Neuronal stem cell (in vitro differentiated cells): ENCODE measurements around the gene GSX2.
"Not testable (repeated sequence)": the region's sequence is repeated elsewhere in the genome, so short reads cannot be mapped to it uniquely, and the experiment has no call there.

Source experiments
- DNase-seq: peaks from one replicate; pipeline ENCODE4 v3.0.0-alpha.2; 2013; ENCODE audit warnings: low spot score
- H2AFZ ChIP-seq: one replicate; pipeline ENCODE4 v1.6.1; 2013; ENCODE audit warnings: mild to moderate bottlenecking, low read length, inconsistent platforms
- H2AK5ac ChIP-seq: 2 replicates; pipeline ENCODE4 v1.6.1; 2013; ENCODE audit warnings: low read depth, mild to moderate bottlenecking, inconsistent platforms, low read length, moderate library complexity, mixed read lengths
- H2BK120ac ChIP-seq: 2 replicates; pipeline ENCODE4 v1.6.1; 2013; ENCODE audit warnings: low read depth, mild to moderate bottlenecking, inconsistent platforms, low read length, moderate library complexity, mixed read lengths
- H2BK12ac ChIP-seq: one replicate; pipeline ENCODE4 v1.6.1; 2013; ENCODE audit warnings: low read length, inconsistent platforms
- H2BK15ac ChIP-seq: 2 replicates; pipeline ENCODE4 v1.6.1; 2013; ENCODE audit warnings: mild to moderate bottlenecking, low read length, inconsistent platforms, mixed read lengths
- H2BK5ac ChIP-seq: one replicate; pipeline ENCODE4 v1.6.1; 2013; ENCODE audit warnings: inconsistent platforms, mild to moderate bottlenecking, low read length, moderate library complexity
- H3K14ac ChIP-seq: one replicate; pipeline ENCODE4 v1.6.1; 2013; ENCODE audit warnings: low read length, inconsistent platforms
- H3K18ac ChIP-seq: 2 replicates; pipeline ENCODE4 v1.6.1; 2013; ENCODE audit warnings: low read length, inconsistent platforms
- H3K23ac ChIP-seq: 2 replicates; pipeline ENCODE4 v1.6.1; 2013; ENCODE audit warnings: low read depth, mild to moderate bottlenecking, mixed read lengths, low read length, inconsistent platforms; ENCODE audit not compliant: poor library complexity
- H3K27ac ChIP-seq: replicated peaks from 3 replicates; pipeline ENCODE4 v1.5.1; 2013; ENCODE audit warnings: low read length, inconsistent platforms
- H3K27me3 ChIP-seq, 3 experiments: 2 replicates each; pipeline ENCODE4 v1.6.1; 2013; ENCODE audit warnings: low read length in 3 of 3, mild to moderate bottlenecking in 2 of 3, inconsistent platforms in 1 of 3, low read depth in 1 of 3, mixed read lengths in 1 of 3, moderate library complexity in 1 of 3; ENCODE audit not compliant: control insufficient read depth in 3 of 3, insufficient read depth in 3 of 3
- H3K36me3 ChIP-seq, 2 donors: replicated peaks in 1 of 2; 2 replicates each; pipeline ENCODE4 v1.6.1; 2013; ENCODE audit warnings: low read length in 2 of 2; ENCODE audit not compliant: control insufficient read depth in 2 of 2, insufficient read depth in 2 of 2
- H3K4ac ChIP-seq: 2 replicates; pipeline ENCODE4 v1.6.1; 2013; ENCODE audit warnings: inconsistent platforms, mild to moderate bottlenecking, low read length, moderate library complexity
- H3K4me1 ChIP-seq, 2 donors: 1 replicate in 1 of 2; 2 replicates in 1 of 2; pipeline ENCODE4 v1.6.1; 2013; ENCODE audit warnings: low read length in 2 of 2, low read depth in 1 of 2; ENCODE audit not compliant: control insufficient read depth in 2 of 2, insufficient read depth in 1 of 2
- H3K4me2 ChIP-seq: one replicate; pipeline ENCODE4 v1.6.1; 2013; ENCODE audit warnings: mild to moderate bottlenecking, low read length, inconsistent platforms; ENCODE audit not compliant: insufficient read depth, poor library complexity, severe bottlenecking
- H3K4me3 ChIP-seq, 2 donors: 2 replicates each; pipeline ENCODE4 v1.5.1; 2013; ENCODE audit warnings: low read length in 2 of 2, mild to moderate bottlenecking in 2 of 2, inconsistent platforms in 1 of 2, moderate library complexity in 1 of 2
- H3K79me1 ChIP-seq: one replicate; pipeline ENCODE4 v1.6.1; 2013; ENCODE audit warnings: low read depth, mild to moderate bottlenecking, inconsistent platforms, low read length, moderate library complexity
- H3K9ac ChIP-seq: one replicate; pipeline ENCODE4 v1.6.1; 2013; ENCODE audit warnings: mild to moderate bottlenecking, low read depth, low read length, inconsistent platforms; ENCODE audit not compliant: poor library complexity
- H3K9me3 ChIP-seq, 2 donors: replicated peaks in 1 of 2; 2 replicates each; pipeline versions ENCODE3 to v1.6.1; 2013; ENCODE audit warnings: low read length in 2 of 2, mild to moderate bottlenecking in 2 of 2, inconsistent platforms in 1 of 2, low read depth in 1 of 2, mixed read lengths in 1 of 2, moderate library complexity in 1 of 2; ENCODE audit not compliant: control insufficient read depth in 2 of 2, insufficient read depth in 1 of 2
- H4K8ac ChIP-seq: one replicate; pipeline ENCODE4 v1.6.1; 2013; ENCODE audit warnings: low read depth, mild to moderate bottlenecking, inconsistent platforms, low read length, moderate library complexity
- H4K91ac ChIP-seq: one replicate; pipeline ENCODE4 v1.6.1; 2013; ENCODE audit warnings: low read length, low read depth, mild to moderate bottlenecking, inconsistent platforms; ENCODE audit not compliant: poor library complexity
- WGBS, 2 donors: extraction: QIAGEN DNeasy Blood & Tissue Kit; methylation state at CpG; one replicate each; pipeline ENCODE4 v1.1.7; 2013; ENCODE audit warnings: missing lambda C conversion rate in 2 of 2, mixed read lengths in 1 of 2; ENCODE audit not compliant: insufficient read length in 2 of 2, insufficient replicate concordance in 1 of 2; ENCODE audit errors: extremely low coverage in 2 of 2; 5-methylcytosine and 5-hydroxymethylcytosine counted together

Gene GSX2

DNA sequence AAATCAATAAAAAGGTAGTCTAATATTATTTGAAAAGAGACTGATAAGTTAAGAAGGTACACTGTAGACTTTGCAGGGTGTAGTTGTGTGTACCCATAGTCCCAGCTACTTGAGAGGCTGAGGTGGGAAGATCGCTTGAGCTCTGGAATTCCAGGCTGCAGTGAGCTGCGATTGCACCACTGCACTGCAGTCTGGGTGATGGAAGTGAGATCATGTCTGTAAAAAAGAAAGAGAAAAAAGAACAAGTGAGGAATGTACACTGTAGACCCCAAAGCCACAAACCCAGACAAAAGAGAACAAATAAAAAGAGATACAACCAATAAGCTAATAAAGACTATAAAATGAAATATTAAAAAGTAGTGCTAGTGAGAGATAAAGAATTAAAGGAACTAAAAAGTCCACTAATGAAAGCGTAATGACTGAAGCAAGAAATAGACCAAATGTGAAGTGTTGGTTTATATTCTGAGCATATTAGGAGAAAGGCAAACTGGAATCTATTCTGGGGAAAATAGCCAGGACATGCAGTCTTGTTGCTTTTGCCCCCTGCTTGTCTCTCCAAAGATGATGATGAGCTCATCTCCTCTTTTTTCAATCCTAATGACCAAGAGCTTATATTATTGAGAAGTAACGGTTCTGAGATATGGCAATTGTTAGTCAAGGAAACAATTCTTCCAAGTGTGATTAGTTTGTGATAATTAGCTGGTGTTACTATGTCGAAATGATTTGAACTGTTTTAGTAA, 19.1 kb downstream of the GSX2 start:
- no peak overlapping the region for H2BK5ac ChIP-seq
- no peak overlapping the region for H3K27ac ChIP-seq
- no CpG with 5 or more reads among the region's 5 CpGs for WGBS, 2 donors
- H3K4me1 ChIP-seq: no peaks in the 10 kb centered on the region
- no peak overlapping the region for H3K4me3 ChIP-seq
- H3K23ac ChIP-seq: no peak overlapping the region
- DNase-seq: no peak
- no peak overlapping the region for H2BK15ac ChIP-seq
- no peaks in the 10 kb centered on the region for H3K9me3 ChIP-seq
- no peaks in the 10 kb centered on the region for H3K79me1 ChIP-seq
- no peak overlapping the region for H3K18ac ChIP-seq
- no peak overlapping the region for H2AFZ ChIP-seq
- H3K4me2 ChIP-seq: no peak overlapping the region
- no peak overlapping the region for H2BK120ac ChIP-seq
- no peak overlapping the region for H4K8ac ChIP-seq
- H3K4ac ChIP-seq: no peak overlapping the region
- H2BK12ac ChIP-seq: no peak overlapping the region
- no peak overlapping the region for H4K91ac ChIP-seq
- no peak overlapping the region for H2AK5ac ChIP-seq
- H3K36me3 ChIP-seq: no peaks in the 10 kb centered on the region
- H3K14ac ChIP-seq: no peak overlapping the region
- H3K9ac ChIP-seq: no peak overlapping the region
- H3K27me3 ChIP-seq: peaks cover 0 to 4% (median 0%) of the 10 kb centered on the region in 3 experiments

DNA sequence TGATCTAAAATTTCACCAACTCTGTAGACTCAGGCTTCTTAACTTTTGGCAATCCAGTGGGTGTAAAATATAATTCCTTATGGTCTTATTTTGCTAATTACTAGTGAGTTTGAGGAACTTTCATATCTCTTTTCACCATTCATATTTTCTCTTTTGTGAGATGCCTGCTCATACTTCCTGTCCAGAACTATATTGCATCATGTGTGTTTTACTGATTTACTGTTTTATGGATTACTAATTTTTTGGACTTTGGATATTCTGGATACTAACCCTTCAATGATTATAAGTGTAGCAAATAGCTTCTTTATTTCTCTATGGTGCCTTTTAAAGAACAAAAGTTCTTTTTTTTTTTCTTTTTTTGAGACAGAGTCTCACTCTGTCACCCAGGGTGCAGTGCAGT, 20.6 kb downstream of the GSX2 start:
- Histone ChIP-seq H3K27ac (no peak overlapping the region), H3K27me3 (no peaks in the 10 kb centered on the region), H3K4me3 (no peak overlapping the region), H3K4me1 (no peaks in the 10 kb centered on the region), H4K8ac (no peak overlapping the region), H2AFZ (no peak overlapping the region), H2AK5ac (no peak overlapping the region), H2BK15ac (no peak overlapping the region), H2BK12ac (no peak overlapping the region), H2BK120ac (no peak overlapping the region), H3K14ac (no peak overlapping the region), H2BK5ac (no peak overlapping the region), H3K79me1 (no peaks in the 10 kb centered on the region), H3K9ac (no peak overlapping the region), H4K91ac (no peak overlapping the region), H3K4ac (no peak overlapping the region), H3K9me3 (no peaks in the 10 kb centered on the region), H3K23ac (no peak overlapping the region), H3K4me2 (no peak overlapping the region), H3K36me3 (no peaks in the 10 kb centered on the region), H3K18ac (no peak overlapping the region)
- DNase-seq: no peak

DNA sequence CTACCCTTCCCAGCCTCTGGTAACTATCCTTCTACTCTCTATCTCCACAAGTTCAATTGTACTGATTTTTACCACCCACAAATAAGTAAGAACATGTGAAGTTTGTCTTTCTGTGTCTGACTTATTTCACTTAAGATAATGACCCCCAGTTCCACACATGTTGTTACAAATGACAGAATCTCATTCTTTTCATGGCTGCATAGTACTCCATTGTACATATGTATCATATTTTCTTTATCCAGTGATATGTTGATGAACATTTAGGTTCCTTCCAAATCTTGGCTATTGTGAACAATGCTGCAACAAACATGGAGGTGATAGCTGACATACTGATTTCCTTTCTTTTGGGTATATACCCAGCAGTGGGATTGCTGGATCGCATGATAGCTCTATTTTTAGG, 27.7 kb downstream of the GSX2 start:
- Histone ChIP-seq H3K9me3 (no peaks in the 10 kb centered on the region), H3K4me2 (no peak overlapping the region), H3K23ac (no peak overlapping the region), H3K18ac (no peak overlapping the region), H3K27ac (no peak overlapping the region), H3K14ac (no peak overlapping the region), H4K8ac (no peak overlapping the region), H2BK15ac (no peak overlapping the region), H3K4me1 (no peaks in the 10 kb centered on the region), H2AK5ac (no peak overlapping the region), H3K27me3 (no peaks in the 10 kb centered on the region), H3K36me3 (no peaks in the 10 kb centered on the region), H3K4me3 (no peak overlapping the region), H3K4ac (no peak overlapping the region), H3K9ac (no peak overlapping the region), H2AFZ (no peak overlapping the region), H3K79me1 (no peaks in the 10 kb centered on the region), H2BK5ac (no peak overlapping the region), H4K91ac (no peak overlapping the region), H2BK120ac (no peak overlapping the region), H2BK12ac (no peak overlapping the region)
- WGBS, 2 donors: no CpG with 5 or more reads among the region's 1 CpG
- DNase-seq: no peak

DNA sequence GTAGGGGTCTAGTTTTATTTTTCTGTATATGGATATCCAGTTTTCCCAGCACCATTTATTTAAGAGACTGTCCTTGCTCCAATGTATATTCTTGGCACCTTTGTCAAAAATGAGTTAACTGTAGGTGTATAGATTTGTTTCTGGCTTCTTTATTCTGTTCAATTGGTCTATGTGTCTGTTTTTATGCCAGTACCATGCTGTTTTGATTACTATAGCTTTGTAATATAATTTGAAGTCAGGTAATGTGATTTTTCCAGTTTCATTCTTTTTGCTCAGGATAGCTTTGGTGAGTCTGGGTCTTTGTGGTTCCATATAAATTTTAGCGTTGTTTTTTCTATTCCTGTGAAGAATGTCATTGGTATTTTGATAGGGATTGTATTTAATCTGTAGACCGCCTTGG, 28.7 kb downstream of the GSX2 start:
- WGBS, 2 donors: no CpG with 5 or more reads among the region's 2 CpGs

More for the DNA sequence above, 28.7 kb downstream of the GSX2 start:
- H3K23ac ChIP-seq, H2BK5ac ChIP-seq, H2BK120ac ChIP-seq, H3K4me2 ChIP-seq, H3K4ac ChIP-seq, H2AFZ ChIP-seq, H3K14ac ChIP-seq, H3K9ac ChIP-seq, H3K36me3 ChIP-seq, H4K91ac ChIP-seq, DNase-seq, H2BK12ac ChIP-seq, H3K27ac ChIP-seq, H2BK15ac ChIP-seq, H3K79me1 ChIP-seq, H2AK5ac ChIP-seq, H3K9me3 ChIP-seq, H3K4me3 ChIP-seq, H3K18ac ChIP-seq, H4K8ac ChIP-seq, H3K4me1 ChIP-seq, H3K27me3 ChIP-seq: not testable (repeated sequence)
